Measurements from ENCODE around the gene SEZ6L2. TPM values are rescaled to one million over a fixed set of nuclear protein-coding genes. Genes with fewer than 3 reads are reported as not detected.

Gene SEZ6L2
- total and polyA plus RNA-seq, 2 of the 8 experiments (the other 6 are each of a cell fraction or from before 2014, with no cell fraction given): 43.5 to 47.7 TPM

DNA sequence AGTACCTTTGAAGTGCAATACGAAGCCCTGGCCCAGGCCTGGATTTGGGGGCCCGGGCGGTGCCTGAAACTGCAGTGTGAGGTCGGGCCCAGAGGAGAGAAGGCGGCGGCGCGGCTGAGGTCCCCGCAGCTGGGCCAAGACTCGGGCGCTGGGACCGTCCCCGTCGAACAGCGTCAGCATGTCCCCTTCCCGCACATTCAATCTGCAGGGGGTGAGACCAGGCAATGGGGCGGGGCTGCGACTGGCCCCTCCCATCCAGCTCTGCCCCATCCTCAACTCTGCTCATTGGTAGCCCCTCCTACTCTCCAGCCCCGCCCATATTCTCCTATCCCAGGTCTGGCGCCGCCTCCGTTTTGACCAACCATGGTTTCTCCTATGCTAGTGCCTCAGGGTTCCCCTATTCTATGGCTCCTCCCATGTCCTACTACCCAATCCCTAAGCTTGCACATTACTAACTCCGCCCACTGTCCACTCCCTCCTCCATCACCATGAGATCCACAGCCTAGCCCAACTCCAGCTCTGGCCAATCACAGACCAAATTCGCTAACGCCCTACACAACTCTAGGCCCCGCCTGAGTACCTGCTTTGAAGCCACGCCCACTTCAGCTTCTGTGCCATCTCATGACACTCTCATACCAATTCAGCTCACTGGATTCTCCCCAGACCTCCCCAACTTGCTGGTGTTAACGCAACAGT, 21.9 kb downstream of the SEZ6L2 start (continued):
- TF ChIP-seq TAF1 (IDR thresholded peaks at IDR 0.05; ENCODE audit: low read depth, low read length) (no peak), BACH1 (IDR thresholded peaks at IDR 0.05; ENCODE audit: low read length) (no peak), CHD2 (IDR thresholded peaks at IDR 0.05; ENCODE audit: low read length) (no peak), TEAD4 (IDR thresholded peaks at IDR 0.05; ENCODE audit: low read depth, low read length) (no peak), YY1 (IDR thresholded peaks at IDR 0.05; ENCODE audit: low read depth, low read length) (no peak), JUND (IDR thresholded peaks at IDR 0.05; ENCODE audit: low read length) (no peak), SIRT6 (IDR thresholded peaks at IDR 0.05; ENCODE audit: low read length) (no peak), SIN3A (conservative IDR thresholded peaks at IDR 0.05 in 1 of 2, IDR thresholded peaks at IDR 0.05 in 1 of 2; ENCODE audit: low read depth in 1 of 2, low read length in 2 of 2) (no peak), POLR2A (IDR thresholded peaks at IDR 0.05; ENCODE audit: control extremely low read depth in 1 of 2, low read depth in 2 of 2, low read length in 2 of 2) (peak in 1 of 2 experiments; percentile 65; a peak in 2 of 3 replicates), EZH2 (IDR thresholded peaks at IDR 0.05; ENCODE audit: low read depth, low read length, severe bottlenecking) (no peak), RFX5 (IDR thresholded peaks at IDR 0.05; ENCODE audit: borderline replicate concordance, low read depth, low read length) (no peak), JUN (IDR thresholded peaks at IDR 0.05; ENCODE audit: low read depth, low read length) (no peak), POU5F1 (IDR thresholded peaks at IDR 0.05; ENCODE audit: low read depth, low read length) (no peak), EGR1 (IDR thresholded peaks at IDR 0.05; ENCODE audit: borderline replicate concordance, low read depth, low read length) (no peak), ZNF274 (IDR thresholded peaks at IDR 0.05; ENCODE audit: borderline replicate concordance, extremely low read depth, low read length) (no peak), HDAC2 (IDR thresholded peaks at IDR 0.05; ENCODE audit: borderline replicate concordance in 1 of 2, low read depth in 2 of 2, low read length in 2 of 2) (no peak), ATF2 (IDR thresholded peaks at IDR 0.05; ENCODE audit: low read length) (no peak), KDM1A (IDR thresholded peaks at IDR 0.05; ENCODE audit: borderline replicate concordance, low read length) (no peak)
- TF ChIP-seq, protein P1, sequence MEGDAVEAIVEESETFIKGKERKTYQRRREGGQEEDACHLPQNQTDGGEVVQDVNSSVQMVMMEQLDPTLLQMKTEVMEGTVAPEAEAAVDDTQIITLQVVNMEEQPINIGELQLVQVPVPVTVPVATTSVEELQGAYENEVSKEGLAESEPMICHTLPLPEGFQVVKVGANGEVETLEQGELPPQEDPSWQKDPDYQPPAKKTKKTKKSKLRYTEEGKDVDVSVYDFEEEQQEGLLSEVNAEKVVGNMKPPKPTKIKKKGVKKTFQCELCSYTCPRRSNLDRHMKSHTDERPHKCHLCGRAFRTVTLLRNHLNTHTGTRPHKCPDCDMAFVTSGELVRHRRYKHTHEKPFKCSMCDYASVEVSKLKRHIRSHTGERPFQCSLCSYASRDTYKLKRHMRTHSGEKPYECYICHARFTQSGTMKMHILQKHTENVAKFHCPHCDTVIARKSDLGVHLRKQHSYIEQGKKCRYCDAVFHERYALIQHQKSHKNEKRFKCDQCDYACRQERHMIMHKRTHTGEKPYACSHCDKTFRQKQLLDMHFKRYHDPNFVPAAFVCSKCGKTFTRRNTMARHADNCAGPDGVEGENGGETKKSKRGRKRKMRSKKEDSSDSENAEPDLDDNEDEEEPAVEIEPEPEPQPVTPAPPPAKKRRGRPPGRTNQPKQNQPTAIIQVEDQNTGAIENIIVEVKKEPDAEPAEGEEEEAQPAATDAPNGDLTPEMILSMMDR (IDR thresholded peaks at IDR 0.05; ENCODE audit: control extremely low read depth in 1 of 3, insufficient read depth in 1 of 3, low read depth in 1 of 3, low read length in 3 of 3): no peak
- TF ChIP-seq, protein P2, sequence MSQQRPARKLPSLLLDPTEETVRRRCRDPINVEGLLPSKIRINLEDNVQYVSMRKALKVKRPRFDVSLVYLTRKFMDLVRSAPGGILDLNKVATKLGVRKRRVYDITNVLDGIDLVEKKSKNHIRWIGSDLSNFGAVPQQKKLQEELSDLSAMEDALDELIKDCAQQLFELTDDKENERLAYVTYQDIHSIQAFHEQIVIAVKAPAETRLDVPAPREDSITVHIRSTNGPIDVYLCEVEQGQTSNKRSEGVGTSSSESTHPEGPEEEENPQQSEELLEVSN (IDR thresholded peaks at IDR 0.05): peak; percentile 89
